Esophagus squamous epithelium (tissue), 4 donors: ENCODE data around the gene TRPM8.

Source experiments
- POLR2A ChIP-seq, 4 donors: fragments of 450-650 bp; IDR thresholded peaks; one replicate each; pipeline ENCODE4 v1.6.1; 2017; ENCODE audit warnings: antibody characterized with exemption in 4 of 4, mild to moderate bottlenecking in 4 of 4, moderate library complexity in 3 of 4
- TF ChIP-seq, protein P1 (sequence below), 6 experiments: fragments of 450-650 bp in 4 of 6; fragments of 200-600 bp in 2 of 6; sonication (generic) in 2 of 6; IDR thresholded peaks; one replicate each; pipeline ENCODE4 v1.5.1; 2016 to 2019; ENCODE audit warnings: antibody characterized with exemption in 6 of 6, mild to moderate bottlenecking in 4 of 6, moderate library complexity in 4 of 6

DNA sequence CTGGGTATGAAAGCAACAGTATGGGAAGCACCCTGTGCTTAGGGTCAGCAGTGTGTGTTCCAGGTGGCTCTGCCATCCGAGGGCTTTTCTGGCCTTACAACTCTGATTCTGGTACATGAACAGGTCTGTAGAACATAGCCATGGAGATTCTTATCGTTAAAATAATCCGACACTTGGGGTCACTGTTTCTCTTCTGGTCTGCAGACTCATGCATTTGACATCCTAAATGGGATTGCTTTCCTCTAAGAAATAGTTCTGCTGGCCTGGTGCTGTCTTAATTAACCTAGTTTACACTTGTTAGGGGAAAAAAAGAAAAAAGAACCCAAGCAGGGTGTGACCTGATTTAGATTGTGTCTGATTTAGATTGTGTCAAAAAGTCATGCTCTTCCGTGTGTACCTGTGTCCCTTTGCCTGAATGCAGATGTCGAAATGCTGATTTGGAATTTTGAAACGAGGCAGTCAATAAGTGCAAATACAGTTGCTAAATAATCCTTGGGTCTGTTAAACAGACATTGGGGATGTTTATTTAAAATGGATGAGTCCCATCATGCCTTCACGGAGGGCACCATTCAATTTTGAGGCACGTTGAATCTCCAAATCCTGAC lies 59.6 kb downstream of the TRPM8 start:
- TF ChIP-seq, protein P1, sequence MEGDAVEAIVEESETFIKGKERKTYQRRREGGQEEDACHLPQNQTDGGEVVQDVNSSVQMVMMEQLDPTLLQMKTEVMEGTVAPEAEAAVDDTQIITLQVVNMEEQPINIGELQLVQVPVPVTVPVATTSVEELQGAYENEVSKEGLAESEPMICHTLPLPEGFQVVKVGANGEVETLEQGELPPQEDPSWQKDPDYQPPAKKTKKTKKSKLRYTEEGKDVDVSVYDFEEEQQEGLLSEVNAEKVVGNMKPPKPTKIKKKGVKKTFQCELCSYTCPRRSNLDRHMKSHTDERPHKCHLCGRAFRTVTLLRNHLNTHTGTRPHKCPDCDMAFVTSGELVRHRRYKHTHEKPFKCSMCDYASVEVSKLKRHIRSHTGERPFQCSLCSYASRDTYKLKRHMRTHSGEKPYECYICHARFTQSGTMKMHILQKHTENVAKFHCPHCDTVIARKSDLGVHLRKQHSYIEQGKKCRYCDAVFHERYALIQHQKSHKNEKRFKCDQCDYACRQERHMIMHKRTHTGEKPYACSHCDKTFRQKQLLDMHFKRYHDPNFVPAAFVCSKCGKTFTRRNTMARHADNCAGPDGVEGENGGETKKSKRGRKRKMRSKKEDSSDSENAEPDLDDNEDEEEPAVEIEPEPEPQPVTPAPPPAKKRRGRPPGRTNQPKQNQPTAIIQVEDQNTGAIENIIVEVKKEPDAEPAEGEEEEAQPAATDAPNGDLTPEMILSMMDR (IDR thresholded peaks at IDR 0.05): peak in 5 of 6 experiments; percentile 29 to 52 (median 44)
- no peak for TF ChIP-seq POLR2A (IDR thresholded peaks at IDR 0.05)
